ENCODE data around the gene CPA5.

- no peak for TF ChIP-seq CTCF (IDR thresholded peaks at IDR 0.05)
- no peak for TF ChIP-seq RFX5 (IDR thresholded peaks at IDR 0.05; ENCODE audit: low read length)
These were observed 44.8 kb upstream of the CPA5 start for GRCh38 chr7:130299866-130300265.

Data from SK-N-SH (cell line).